Esophagus squamous epithelium (tissue), 4 donors: ENCODE measurements around the gene SMIM17.

Experiments used
- POLR2A ChIP-seq, 4 donors: fragments of 450-650 bp; IDR thresholded peaks; one replicate each; pipeline ENCODE4 v1.6.1; 2017; ENCODE audit warnings: antibody characterized with exemption in 4 of 4, mild to moderate bottlenecking in 4 of 4, moderate library complexity in 3 of 4
- TF ChIP-seq, protein P1 (sequence below), 6 experiments: fragments of 450-650 bp in 4 of 6; fragments of 200-600 bp in 2 of 6; sonication (generic) in 2 of 6; IDR thresholded peaks; one replicate each; pipeline ENCODE4 v1.5.1; 2016 to 2019; ENCODE audit warnings: antibody characterized with exemption in 6 of 6, mild to moderate bottlenecking in 4 of 6, moderate library complexity in 4 of 6

- TF ChIP-seq POLR2A (IDR thresholded peaks at IDR 0.05) = no peak
- TF ChIP-seq, protein P1, sequence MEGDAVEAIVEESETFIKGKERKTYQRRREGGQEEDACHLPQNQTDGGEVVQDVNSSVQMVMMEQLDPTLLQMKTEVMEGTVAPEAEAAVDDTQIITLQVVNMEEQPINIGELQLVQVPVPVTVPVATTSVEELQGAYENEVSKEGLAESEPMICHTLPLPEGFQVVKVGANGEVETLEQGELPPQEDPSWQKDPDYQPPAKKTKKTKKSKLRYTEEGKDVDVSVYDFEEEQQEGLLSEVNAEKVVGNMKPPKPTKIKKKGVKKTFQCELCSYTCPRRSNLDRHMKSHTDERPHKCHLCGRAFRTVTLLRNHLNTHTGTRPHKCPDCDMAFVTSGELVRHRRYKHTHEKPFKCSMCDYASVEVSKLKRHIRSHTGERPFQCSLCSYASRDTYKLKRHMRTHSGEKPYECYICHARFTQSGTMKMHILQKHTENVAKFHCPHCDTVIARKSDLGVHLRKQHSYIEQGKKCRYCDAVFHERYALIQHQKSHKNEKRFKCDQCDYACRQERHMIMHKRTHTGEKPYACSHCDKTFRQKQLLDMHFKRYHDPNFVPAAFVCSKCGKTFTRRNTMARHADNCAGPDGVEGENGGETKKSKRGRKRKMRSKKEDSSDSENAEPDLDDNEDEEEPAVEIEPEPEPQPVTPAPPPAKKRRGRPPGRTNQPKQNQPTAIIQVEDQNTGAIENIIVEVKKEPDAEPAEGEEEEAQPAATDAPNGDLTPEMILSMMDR (IDR thresholded peaks at IDR 0.05) = no peak
These were observed 46.2 kb downstream of the SMIM17 start for GRCh38 chr19:56689198-56689597.
